NCI-H1105 (cell line): ENCODE measurements around the gene NSF.
"Not testable (repeated sequence)": the region's sequence is repeated elsewhere in the genome, so short reads cannot be mapped to it uniquely, and the experiment has no call there.

Experiments used
- DNase-seq: peaks from one replicate; lab custom pipeline; 2025; lab: John Stamatoyannopoulos, UW

NSF gene

DNA sequence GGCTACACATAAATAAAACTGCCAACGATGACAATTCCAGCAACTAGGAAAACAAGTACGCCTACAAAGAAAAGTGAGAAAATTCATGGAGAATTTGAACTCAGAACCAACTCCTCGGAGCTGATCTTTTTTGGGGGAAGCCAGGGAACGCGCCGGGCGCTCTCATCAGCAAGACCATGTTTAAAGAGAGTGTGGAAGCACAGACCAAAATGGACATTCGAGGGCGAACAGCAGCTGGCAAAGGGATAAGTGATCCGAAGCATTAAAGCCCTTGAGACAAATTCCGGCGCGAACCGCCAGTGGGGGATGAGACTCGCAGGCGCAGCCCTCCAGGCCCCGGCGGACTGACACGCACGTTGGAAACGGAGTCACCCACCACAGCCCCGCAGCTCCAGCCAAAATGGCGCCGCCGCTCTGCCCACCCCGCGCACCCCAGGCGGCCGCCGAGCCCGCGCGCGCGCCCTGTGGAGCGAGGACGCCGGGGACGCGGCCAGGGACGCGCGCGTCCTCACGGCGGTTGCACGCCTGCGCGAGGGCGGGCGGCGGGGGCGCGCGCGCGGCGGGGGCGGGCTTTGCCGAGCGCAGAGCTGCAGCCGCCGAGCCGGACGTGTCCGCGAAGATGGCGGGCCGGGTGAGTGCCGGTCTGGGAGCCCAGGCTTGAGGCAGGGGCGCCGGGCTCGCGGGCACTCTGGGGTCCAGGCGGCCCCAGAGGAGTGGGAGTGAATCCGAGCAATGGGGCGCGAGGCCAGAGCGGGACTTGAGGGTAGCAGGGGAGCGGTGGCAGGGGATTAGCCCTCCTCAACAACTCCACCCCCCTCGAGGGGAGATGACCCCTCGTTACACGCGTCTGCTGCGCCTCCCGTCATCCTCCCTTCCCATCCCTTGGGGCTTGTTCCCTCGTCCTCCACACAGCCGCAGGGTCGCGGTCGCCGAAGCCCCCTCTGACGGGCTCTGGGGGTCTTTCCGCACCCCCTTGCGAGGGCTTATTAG is at the start of gene NSF:
Gene NSF (plus strand): TSS at position 513 of the 990 bp plus-strand sequence. CDS start 107 bp downstream, at position 620.
- not testable (repeated sequence) for DNase-seq

DNA sequence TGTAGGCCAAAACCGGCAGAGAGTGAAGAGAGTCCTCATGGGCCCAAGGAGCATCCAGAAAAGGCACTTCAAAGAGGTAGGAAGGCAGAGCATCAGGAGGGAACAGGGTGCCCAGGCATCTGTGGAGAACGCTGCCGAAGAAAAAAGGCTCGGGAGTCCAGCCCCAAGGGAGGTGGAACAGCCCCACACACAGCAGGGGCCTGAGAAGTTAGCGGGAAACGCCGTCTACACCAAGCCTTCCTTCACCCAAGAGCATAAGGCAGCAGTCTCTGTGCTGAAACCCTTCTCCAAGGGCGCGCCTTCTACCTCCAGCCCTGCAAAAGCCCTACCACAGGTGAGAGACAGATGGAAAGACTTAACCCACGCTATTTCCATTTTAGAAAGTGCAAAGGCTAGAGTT is 41.9 kb upstream of the NSF start:
- not testable (repeated sequence) for DNase-seq

DNA sequence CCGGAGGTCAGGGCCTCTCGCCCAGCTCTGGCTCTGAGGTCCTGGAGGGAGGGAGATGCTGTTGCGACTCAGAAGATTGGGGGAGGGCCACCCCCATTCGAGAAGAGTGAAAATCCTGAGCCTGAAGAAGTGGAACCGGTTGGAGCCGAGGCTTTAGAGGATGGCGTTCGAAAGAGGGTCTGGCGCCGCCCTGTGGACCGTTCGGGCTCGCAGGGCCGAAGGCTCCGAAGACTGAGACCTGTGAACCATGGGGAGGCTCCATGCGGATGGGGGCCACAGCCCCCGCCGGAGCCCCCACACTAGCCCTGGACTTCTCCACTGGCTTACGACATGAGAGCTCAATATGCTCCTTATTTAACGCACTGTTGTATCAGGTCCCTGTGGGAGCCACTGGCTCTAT is 31.3 kb upstream of the NSF start:
- DNase-seq = not testable (repeated sequence)

DNA sequence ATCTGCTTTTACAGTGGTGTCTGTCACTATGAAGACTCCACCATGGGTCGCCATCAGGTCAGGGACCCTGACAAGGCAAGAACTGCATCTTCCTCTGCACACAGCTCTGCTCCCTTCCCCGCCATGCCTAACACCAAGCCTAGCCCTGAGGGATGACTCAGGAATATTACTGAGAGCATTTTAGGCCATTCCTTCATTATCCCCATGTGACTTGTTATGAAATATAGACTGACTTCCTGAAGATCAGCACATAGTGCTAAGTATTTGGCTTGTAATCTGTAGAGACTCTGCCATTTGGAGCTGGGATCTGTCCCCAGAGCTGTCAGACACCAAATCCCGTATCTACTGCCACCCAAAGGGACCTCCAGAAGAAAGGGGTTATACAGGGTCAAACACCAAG is 30.4 kb upstream of the NSF start:
- DNase-seq = not testable (repeated sequence)

DNA sequence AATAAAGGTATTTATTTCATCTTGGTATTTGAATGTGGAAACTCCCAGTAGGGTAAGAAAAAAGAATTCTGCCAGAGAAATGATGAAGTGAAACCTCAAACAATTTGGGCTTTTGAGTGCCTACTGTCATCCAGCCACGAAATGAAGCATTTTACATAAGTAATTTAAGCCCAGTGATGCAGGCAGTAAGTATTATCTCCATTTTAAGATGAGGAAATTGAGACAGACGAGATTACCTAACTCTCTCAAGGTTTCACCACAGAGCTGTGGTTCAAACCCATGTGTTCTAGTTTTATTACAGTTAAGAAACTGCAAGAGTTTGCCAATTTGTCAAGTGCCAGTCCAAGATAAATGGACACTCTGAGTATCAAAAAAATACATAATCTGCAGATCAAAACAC is 24.2 kb upstream of the NSF start:
- not testable (repeated sequence) for DNase-seq

DNA sequence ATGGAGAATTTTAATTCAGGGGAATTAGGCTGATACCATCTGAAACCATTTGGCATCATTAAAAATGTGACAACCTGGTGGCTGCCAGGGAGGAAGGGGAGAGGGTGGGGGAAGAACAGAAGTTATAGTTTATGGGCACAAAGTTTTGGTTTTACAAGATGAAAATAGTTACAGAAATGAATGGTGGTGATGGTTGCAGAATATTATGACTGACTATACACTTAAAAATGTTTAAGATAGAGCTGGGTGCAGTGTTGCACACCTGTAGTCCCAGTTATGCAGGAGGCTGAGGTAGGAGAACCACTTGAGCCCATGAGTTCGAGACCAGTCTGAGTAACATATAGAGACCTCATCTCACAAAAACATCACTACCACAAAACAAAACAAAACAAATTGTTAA is 23.5 kb upstream of the NSF start:
- DNase-seq = not testable (repeated sequence)

DNA sequence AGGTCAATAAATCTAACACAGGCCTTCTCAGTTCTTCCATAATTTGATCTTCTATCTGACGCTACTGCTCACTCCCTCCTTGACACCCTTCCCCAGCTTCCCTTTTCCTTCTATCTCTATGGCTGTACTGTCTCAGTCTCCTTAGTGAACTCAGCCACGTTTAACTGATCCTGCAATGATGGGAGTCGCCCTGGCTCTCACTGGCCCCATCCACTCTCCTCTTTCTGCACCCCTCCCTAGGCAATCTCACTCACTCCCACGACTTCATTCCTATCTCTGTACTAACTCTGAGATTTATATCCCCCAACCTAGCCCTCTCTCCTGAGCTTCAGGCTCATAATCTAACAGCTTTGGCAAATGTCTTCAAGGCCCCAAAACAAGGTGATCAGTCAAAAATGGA is 18.7 kb upstream of the NSF start:
- not testable (repeated sequence) for DNase-seq

DNA sequence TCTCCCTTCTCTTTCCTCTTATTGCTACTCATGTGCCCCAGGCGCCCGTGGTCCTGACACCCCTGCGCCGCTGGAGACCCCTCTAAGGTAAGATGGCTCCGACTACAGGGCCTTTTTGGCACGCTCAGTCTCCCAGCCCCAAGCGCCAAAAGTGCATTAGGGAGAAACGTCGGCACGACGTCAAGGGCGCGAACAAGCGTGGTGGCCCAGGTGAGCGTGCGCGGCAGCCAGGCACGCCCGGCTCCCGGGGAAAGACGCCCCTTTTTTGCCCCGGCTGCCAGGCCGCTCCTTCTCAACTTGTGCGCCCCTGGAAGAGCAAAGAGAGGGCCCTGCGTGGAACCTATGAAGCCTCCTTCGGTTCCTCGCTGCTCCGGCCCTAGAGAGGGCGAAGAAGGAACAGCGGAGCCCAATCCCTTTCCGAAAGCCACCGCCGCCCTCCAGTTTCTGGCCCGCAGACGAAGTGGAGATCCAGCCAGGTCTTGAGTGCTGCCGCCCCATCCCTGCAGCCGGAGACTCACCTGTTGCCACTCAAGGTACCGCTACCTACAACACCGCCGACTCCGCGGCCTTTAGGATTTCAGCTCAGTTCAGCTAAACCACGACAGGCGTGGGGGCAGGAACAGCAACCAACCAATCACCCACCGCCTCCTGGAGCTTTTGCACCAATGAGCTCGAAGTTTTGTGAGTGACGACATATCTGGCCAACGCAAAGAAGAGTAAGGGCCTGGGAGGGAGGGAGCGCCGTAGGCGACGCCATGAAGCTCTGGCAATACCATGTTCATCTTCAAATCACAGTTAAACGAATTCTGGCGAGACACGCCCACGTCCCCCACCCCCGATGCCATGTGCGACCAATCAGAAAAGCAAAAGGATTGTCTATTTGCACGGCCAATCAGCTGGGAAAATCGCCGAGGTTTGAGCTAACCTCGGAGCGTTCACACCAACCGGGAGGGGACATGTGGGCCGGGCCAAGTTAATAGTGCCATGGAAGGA is 11.1 kb upstream of the NSF start, which contains the start of gene ARL17A:
Gene ARL17A (minus strand): TSS at position 609 of the 993 bp plus-strand sequence. CDS start 3,369 bp downstream, outside the sequence.
- DNase-seq = not testable (repeated sequence)

DNA sequence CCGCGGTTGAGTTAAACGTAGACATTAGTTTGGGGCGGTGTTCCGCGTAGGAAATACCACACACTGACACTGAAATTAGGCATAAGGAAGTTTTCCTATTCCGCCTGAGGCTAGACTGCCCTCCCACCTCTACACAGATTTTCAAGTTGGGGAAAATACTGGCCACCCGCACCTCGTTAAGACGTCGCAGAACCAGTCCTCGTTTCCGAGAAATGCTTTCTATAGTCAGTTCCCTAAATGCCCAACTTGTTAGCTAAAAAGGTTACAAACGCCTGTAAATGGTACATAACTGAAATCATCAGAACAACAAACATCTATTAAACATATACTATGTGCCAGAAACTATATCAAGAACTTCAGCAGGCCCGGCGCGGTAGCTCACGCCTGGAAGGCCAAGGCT is 10.4 kb upstream of the NSF start:
- not testable (repeated sequence) for DNase-seq

DNA sequence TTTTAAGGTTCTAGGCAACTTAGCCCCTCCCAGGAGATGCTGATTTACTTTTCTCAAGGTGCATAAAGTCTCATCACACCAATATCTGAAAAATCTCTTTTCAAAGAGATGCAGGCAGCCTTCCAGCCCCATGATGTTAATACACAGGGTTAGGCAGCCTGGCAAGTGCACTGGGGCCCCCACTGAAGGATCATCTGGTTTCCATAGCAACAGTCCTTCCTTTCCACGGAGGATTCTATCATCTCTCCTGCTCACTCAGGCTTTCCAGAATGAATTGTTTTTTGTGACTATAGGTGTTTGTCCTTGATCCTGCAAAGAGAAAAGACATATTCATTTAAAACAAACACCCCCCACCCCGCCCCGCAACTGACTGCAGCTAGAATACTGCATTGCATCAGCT is 5.0 kb upstream of the NSF start:
- not testable (repeated sequence) for DNase-seq

DNA sequence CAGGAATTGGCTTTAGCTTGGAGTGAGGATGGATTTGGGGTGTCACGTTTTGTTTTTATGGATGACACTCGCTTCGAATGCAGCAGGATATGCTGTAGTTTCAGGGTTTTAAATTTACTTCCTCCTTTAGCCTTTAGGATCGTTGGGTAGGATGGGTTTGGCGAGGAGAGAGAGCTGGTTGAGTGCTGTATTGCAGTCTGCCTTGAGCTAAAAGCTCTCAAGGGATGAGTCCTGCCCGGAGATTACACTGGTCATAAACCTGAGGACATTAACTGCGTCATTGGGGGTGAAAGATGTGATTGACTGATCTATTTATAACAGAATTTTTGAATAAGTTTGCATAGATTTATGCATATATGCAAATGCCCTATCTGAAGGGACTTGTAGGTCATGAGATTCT is 863 bp downstream of the NSF start:
- not testable (repeated sequence) for DNase-seq

DNA sequence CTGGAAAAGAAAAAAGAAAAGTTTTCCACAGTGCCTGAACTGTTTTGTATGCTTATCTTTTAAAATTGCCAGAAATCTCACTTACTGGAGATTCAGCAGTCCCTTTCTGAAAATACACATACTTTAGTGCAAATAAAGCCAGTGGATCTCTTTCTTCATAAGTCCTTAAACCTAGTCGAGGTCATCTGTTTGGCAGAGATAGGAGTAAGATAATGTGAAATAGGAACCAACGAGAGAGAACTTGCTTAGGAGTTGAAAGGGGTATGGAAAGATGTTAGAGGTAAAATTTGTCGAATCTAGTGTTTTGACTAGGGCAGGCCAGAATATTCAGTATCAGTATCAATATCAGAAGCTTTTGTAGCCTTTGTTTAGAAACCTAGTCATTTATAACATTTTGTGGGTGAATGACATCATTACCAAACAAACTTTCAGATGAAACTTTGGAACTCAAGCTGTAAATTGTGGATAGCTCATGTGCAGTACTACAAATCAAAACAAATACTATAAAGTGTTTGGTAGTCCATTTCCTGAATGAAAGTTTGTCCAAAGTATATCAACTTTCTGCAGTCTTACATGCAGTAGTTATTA is 8.0 kb downstream of the NSF start:
- DNase-seq = not testable (repeated sequence)

DNA sequence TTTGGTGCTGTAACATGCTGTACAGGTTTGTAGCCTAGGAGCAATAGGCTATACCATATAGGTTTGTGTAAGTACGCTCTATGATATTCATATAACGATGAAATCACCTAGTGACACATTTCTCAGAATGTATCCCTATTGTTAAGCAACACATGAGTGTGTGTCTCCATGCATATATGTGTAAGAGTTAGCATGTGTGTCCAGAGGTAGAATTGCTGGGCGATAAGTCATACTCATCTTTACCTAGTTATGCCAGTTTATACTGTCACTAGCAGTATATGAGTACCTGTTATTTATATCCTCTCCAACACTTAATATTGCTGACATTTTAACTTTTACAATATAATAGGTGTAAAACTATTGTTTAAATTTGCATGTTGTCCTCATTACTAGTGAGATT is 10.3 kb downstream of the NSF start:
- DNase-seq = not testable (repeated sequence)

DNA sequence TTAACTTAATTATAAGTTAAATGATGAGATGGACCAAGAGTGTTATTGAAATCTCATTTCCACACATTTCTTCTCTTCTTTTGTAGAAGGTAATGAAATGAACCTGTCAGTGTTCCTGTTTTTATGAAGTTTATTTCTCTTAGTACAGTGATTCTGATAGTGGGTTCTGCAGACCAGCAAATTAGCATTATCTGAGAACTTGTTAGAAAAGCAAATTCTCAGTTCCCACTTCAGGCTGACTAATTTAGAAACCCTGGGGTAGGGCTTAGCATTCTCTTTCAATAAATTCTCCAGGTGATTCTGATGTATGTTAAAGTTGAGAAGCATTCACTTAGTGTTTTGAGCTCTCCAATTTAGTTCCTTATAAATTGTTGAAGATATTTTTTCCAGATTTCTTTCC is 12.7 kb downstream of the NSF start:
- not testable (repeated sequence) for DNase-seq

DNA sequence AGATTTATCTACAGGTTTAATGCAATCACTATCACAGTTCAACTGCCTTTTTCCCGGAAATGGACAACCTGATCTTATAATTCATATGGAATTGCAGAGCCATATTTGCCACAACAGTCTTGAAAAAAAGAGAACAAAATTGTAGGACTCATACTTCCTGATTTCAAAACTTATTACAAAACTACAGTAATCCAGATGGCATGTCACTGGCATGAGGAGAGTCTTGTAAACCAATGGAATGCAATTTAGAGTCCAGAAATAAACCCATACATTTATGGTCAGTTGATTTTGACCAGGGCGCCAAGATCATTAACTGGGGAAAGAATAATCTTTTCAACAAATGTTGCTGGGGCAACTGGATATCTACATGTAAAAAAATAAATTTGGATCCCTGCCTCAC is 20.8 kb downstream of the NSF start:
- not testable (repeated sequence) for DNase-seq

DNA sequence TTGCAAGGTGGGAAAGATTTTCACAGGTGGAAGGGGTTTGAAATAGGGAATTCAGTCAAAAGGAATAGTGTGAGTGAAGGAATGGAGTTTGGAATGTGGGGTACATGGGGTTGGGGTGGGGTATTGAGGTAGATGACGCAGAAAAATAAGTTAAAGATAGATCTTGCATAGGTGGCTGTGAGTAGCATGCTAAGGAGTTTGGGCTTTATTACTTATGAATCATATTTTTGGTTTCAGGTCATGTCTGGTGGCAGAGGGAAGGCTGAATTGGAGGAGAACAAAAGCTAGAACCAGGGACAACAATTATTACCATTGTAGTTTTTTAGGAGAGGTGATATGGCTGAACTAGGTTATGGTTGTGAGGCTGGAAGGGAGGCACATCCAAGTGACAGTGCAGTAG is 23.4 kb downstream of the NSF start:
- DNase-seq = not testable (repeated sequence)

DNA sequence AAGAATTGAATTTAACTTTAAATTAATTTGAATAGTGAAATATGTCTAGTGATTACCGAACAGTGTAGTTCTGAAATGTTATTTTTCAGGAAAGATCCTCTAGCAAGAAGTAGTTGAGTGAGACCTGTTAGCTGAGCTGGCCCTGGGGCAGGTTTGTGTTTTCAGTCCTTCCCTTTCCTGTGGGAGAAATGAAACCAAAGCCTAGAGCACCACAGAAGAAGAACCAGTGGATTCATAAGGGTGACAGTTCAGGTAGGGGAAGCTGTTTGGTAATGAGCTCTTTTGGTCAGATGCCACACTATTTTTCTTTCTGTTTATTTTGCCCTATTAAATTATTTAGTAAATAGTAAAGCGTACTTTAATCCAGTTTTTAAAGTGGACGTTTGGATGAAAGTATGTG is 26.7 kb downstream of the NSF start:
- not testable (repeated sequence) for DNase-seq

DNA sequence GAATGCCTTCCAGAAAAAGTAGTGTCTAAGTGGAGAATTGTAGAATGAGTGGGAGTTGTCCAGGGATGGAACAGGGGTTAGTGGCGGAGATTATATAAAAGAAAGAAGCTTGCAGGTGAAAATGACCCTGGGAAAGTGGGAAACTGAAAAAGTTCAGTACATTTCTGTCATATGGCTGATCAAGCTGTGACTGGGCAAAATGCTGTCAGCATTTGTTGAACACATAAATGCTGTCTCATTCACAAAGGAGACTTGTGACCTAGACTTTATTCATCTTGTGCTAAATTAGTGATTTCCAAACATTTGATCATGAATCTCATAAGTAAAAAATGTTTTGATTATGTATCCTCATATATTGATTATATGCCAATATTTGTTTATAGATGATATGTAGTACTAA is 28.5 kb downstream of the NSF start:
- not testable (repeated sequence) for DNase-seq

DNA sequence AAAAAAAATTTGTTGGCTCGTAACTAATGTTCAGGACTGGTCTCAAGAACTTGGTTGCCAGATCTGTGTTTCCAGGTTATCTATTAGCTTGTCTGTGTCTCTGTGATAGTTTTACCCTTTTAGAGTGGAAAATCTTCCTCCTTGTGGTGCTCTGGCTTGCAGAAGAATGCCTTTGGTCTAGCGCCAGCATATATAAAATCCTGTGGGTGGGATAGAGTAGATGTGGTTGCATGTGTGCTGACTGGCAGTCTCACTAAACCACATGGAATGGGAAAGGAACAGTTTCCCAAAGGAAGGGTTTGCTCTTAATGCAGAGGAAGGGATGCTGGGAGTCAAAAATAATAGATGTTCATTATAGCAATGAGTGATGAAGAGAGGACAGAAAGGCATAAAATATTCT is 33.3 kb downstream of the NSF start:
- not testable (repeated sequence) for DNase-seq

DNA sequence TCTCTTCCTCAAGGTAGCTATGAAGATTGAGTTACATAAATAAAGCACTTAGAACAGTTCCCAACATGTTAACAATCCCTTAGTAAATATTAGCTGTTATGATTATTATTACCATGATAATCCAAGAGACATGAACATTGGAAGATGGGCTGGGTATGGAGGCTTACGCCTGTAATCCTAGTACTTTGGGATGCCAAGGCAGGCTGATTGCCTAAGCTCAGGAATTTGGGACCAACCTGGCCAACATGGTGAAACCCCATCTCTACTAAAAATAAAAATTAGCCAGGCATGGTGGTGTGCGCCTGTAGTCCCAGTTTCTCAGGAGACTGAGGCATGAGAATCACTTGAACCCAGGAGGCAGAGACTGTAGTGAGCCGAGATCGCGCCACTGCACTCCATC is 34.3 kb downstream of the NSF start:
- not testable (repeated sequence) for DNase-seq

DNA sequence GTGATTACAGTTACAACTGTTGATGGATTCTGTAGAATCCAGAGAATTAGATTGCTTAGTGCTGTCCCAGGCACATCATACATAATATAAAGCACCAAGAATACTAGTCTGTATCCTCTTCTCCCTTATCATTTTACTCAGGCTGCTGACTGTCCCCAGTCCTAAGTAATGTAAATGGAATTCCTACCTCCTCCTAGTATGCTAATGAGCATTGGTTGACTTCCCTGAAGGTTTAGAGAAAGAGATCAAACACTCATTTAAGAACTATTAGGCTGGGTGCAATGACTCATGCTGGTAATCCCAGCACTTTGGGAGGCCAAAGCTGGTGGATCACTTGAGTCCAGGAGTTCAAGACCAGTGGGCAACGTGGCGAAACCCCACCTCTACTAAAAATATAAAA is 37.0 kb downstream of the NSF start:
- not testable (repeated sequence) for DNase-seq
